Fibroblast of mammary gland (primary cell): ENCODE results near the gene CLMN.

ENCODE experiments used
- DNase-seq: peaks from one replicate; pipeline ENCODE4 v3.0.0-alpha.2; 2010; ENCODE audit warnings: low read depth
- H3K4me3 ChIP-seq: 2 replicates; pipeline ENCODE4 v1.5.1; 2011; ENCODE audit warnings: low read depth, mild to moderate bottlenecking, low read length, moderate library complexity; ENCODE audit not compliant: control insufficient read depth
- CTCF ChIP-seq: conservative IDR thresholded peaks from 2 replicates; pipeline ENCODE4 v1.5.1; 2011; ENCODE audit warnings: low read depth, low read length, inconsistent platforms; ENCODE audit not compliant: control insufficient read depth, insufficient read depth

CLMN gene

GRCh38 chr14:95173518-95173917 is 146.2 kb downstream of the CLMN start:
- TF ChIP-seq CTCF: no peak
- DNase-seq: no peak

DNA sequence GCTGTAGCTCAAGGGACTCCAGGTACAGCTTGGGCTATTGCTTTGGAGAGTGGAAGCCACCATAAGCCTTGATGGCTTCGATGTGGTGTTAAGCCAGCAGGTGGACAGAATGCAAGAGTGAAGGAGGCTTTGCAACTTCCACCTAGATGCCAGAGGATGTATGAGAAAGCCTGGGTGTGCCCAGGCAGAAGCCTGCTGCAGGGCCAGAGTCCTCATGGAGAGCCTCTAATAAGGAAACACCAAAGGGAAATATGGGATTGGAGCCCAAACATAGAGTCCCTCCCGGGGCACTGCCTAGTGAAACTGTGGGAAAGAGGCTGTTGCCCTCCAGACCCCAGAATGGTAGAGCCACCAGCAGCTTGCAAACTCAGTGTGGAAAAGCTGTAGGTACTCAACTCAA is 152.5 kb downstream of the CLMN start:
- H3K4me3 ChIP-seq: no peak overlapping the region
- TF ChIP-seq CTCF: no peak
- no peak for DNase-seq

More at GRCh38 chr14:95173518-95173917, 146.2 kb downstream of the CLMN start:
- H3K4me3 ChIP-seq: no peak overlapping the region

- no peak for DNase-seq
- no peak for TF ChIP-seq CTCF
- no peak overlapping the region for H3K4me3 ChIP-seq
These were observed 154.2 kb downstream of the CLMN start for GRCh38 chr14:95165517-95165916.

DNA sequence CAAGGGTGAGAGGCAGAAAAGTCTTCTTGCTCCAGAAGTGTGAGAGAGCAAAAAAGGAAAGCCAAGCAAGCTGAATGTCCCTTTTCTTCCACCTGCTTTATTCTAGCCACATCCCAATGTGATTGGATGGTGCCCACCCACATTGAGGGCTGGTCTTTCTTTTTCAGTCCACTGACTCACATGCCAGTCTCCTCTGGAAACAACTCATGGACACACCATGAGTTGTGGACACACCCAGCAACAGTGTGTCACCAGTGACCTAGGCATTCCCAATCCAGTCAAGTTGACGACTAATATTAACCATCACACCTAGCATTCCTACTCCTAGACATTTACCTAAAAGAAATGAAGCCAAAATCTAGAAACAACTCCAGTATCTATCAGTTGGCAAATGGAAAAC is 155.2 kb downstream of the CLMN start:
- no peak for DNase-seq
- H3K4me3 ChIP-seq: no peak overlapping the region
- TF ChIP-seq CTCF: no peak

DNA sequence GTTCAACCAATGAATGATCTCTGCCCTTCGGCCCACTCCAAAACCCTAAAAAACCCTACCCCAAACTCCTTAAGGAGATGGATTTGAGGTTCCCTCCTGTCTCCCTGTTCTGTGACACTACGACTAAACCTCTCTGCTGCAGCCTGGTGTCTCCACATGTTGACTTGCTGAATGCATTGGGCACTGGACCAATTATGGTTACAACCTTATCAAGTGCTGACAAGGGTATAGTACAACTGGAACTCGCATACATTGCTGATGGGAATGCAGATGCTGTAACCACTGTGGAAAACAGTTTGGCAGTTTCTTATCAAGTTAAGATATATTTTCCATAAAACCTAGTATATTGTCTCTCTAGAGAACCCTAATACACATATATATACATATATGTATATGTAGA is 156.0 kb downstream of the CLMN start:
- no peak for DNase-seq
- no peak for TF ChIP-seq CTCF
- no peak overlapping the region for H3K4me3 ChIP-seq

GRCh38 chr14:95163132-95163531 is 156.6 kb downstream of the CLMN start:
- TF ChIP-seq CTCF: no peak
- no peak overlapping the region for H3K4me3 ChIP-seq
- no peak for DNase-seq

- H3K4me3 ChIP-seq: no peak overlapping the region
- TF ChIP-seq CTCF: no peak
- DNase-seq: no peak
These were observed 157.1 kb downstream of the CLMN start for GRCh38 chr14:95162641-95163040.
